Panc1 (cell line): ENCODE measurements around the gene GNPTG. TPM values are rescaled to one million over a fixed set of nuclear protein-coding genes. Genes with fewer than 3 reads are reported as not detected.

Experiments used
- ATAC-seq: fragments of 200-7000 bp; cut with Tn5 transposase; 2 replicates; pipeline ENCODE4 v1.9.1; 2020; ENCODE audit warnings: mild to moderate bottlenecking, moderate library complexity
- BruUV-seq: library from RNA; stranded (reverse); fragments of 400-500 nt; replicated peaks from 2 replicates; lab custom pipeline; 2021; lab: Mats Ljungman, UMichigan
- CTCF ChIA-PET: fragments of 300-600 bp; sonication (Branson Sonifier 250); formaldehyde crosslinking; loops from one replicate; lab custom pipeline; 2022; ENCODE audit warnings: antibody characterized with exemption; lab: Charles Lee
- POLR2A ChIA-PET: fragments of 300-600 bp; sonication (Branson Sonifier 250); formaldehyde crosslinking; loops from one replicate; lab custom pipeline; 2022; ENCODE audit warnings: antibody characterized with exemption; lab: Charles Lee
- DNase-seq: peaks from one replicate; pipeline ENCODE4 v3.0.0-alpha.2; 2010; ENCODE audit warnings: low read depth, low spot score
- H3K27ac ChIP-seq: 2 replicates; pipeline ENCODE4 v1.5.1; 2011; ENCODE audit warnings: mild to moderate bottlenecking, low read length, inconsistent platforms
- H3K27me3 ChIP-seq: fragments of 200-500 bp; sonication (Bioruptor generic); 2 replicates; pipeline ENCODE4 v1.6.0; 2014; ENCODE audit warnings: low read length, inconsistent platforms; ENCODE audit not compliant: control insufficient read depth, insufficient read depth
- H3K36me3 ChIP-seq: fragments of 200-500 bp; sonication (Bioruptor generic); 2 replicates; pipeline ENCODE4 v1.5.1; 2014; ENCODE audit warnings: inconsistent platforms, mild to moderate bottlenecking, low read length, moderate library complexity; ENCODE audit not compliant: control insufficient read depth, insufficient read depth
- H3K4me1 ChIP-seq: 2 replicates; pipeline ENCODE4 v1.5.1; 2011; ENCODE audit warnings: inconsistent platforms, mild to moderate bottlenecking, low read length, moderate library complexity; ENCODE audit not compliant: control insufficient read depth, insufficient read depth
- H3K4me3 ChIP-seq, 2 experiments: 2 replicates each; pipeline ENCODE4 v1.5.1; 2011 to 2012; ENCODE audit warnings: low read depth in 2 of 2, low read length in 2 of 2, mild to moderate bottlenecking in 2 of 2, inconsistent platforms in 1 of 2, moderate library complexity in 1 of 2
- H3K9me3 ChIP-seq: fragments of 200-500 bp; sonication (Bioruptor generic); 2 replicates; pipeline ENCODE4 v1.5.1; 2014; ENCODE audit warnings: low read depth, mild to moderate bottlenecking, inconsistent platforms, low read length, moderate library complexity; ENCODE audit not compliant: control insufficient read depth, insufficient read depth
- POLR2AphosphoS5 ChIP-seq: IDR thresholded peaks from 2 replicates; pipeline ENCODE4 v1.6.1; 2012; ENCODE audit warnings: mild to moderate bottlenecking, low read depth, low read length, moderate library complexity
- SIN3A ChIP-seq: IDR thresholded peaks from 2 replicates; pipeline ENCODE4 v1.6.1; 2012; ENCODE audit warnings: low read depth, mild to moderate bottlenecking, low read length, moderate library complexity, borderline replicate concordance; ENCODE audit not compliant: insufficient read depth
- TCF7L2 ChIP-seq: IDR thresholded peaks from 2 replicates; pipeline ENCODE4 v1.6.1; 2011; ENCODE audit warnings: mild to moderate bottlenecking, low read depth, low read length, inconsistent platforms
- in situ Hi-C: cut with HindIII; loops from 2 replicates; pipeline ENCODE4 v1.10.0; 2016; ENCODE audit warnings: low sequenced_read_pairs, low pct_unique_long_range_greater_than_20kb
- intact Hi-C: fragments of 100-400 bp; cut with micrococcal nuclease; formaldehyde crosslinking; loops from one replicate; pipeline ENCODE4 v1.10.0; 2022; ENCODE audit not compliant: unreplicated experiment
- total RNA-seq: library from RNA; stranded (reverse); gene quantifications from one replicate; pipeline ENCODE4 v1.2.1, GENCODE V29; 2021; ENCODE audit not compliant: unreplicated experiment
- TF ChIP-seq, protein P1 (sequence below): fragments of 450-650 bp; IDR thresholded peaks from 2 replicates; pipeline ENCODE4 v1.5.1; 2017; ENCODE audit warnings: mild to moderate bottlenecking
- TF ChIP-seq, protein P2 (sequence below), 2 experiments: IDR thresholded peaks; 2 replicates each; pipeline ENCODE4 v1.6.1; 2011 to 2012; ENCODE audit warnings: low read depth in 2 of 2, control low read depth in 1 of 2, low read length in 1 of 2, mild to moderate bottlenecking in 1 of 2, moderate library complexity in 1 of 2; ENCODE audit not compliant: insufficient read depth in 1 of 2

GNPTG gene
- total RNA-seq, 1 experiment from 2014 or later, result 62.5 TPM

DNA sequence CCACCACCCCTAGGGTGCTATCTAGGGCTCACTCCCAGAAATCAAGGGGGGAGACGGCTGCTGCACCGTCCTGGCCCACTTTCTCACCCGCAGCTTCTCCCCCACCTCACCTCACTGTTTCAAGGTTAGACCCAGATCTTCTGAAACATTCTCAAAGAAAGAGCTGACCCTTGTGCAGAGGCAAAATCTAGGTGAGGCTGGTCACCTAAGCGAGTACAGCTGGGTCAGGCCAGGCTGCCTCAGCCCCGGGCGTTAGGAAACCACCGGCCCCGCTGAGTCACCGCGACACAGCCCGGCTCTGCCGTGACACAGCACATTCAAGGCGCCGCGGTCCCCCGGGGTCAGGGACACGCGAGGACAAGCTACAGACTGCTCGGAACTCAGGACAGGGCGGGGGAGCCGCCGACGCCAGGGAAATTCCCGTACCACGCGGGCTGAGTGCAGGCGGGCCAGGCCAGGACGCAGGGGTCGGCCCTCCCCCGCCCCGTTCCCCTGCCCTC lies 27.1 kb downstream of the GNPTG start:
- in situ Hi-C loops, result no loop called here
- H3K27me3 ChIP-seq, result no peaks in the 10 kb centered on the region
- H3K4me1 ChIP-seq, result peaks cover 6% of the 10 kb centered on the region; the same call in 1 of the 2 replicates
- no peaks in the 10 kb centered on the region for H3K36me3 ChIP-seq
- peak overlapping the region; percentile 59 to 68 for H3K4me3 ChIP-seq
- TF ChIP-seq, protein P1, sequence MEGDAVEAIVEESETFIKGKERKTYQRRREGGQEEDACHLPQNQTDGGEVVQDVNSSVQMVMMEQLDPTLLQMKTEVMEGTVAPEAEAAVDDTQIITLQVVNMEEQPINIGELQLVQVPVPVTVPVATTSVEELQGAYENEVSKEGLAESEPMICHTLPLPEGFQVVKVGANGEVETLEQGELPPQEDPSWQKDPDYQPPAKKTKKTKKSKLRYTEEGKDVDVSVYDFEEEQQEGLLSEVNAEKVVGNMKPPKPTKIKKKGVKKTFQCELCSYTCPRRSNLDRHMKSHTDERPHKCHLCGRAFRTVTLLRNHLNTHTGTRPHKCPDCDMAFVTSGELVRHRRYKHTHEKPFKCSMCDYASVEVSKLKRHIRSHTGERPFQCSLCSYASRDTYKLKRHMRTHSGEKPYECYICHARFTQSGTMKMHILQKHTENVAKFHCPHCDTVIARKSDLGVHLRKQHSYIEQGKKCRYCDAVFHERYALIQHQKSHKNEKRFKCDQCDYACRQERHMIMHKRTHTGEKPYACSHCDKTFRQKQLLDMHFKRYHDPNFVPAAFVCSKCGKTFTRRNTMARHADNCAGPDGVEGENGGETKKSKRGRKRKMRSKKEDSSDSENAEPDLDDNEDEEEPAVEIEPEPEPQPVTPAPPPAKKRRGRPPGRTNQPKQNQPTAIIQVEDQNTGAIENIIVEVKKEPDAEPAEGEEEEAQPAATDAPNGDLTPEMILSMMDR, result no peak
- no peak for TF ChIP-seq TCF7L2
- no peak for TF ChIP-seq POLR2AphosphoS5
- no peak for TF ChIP-seq SIN3A
- TF ChIP-seq, protein P2, sequence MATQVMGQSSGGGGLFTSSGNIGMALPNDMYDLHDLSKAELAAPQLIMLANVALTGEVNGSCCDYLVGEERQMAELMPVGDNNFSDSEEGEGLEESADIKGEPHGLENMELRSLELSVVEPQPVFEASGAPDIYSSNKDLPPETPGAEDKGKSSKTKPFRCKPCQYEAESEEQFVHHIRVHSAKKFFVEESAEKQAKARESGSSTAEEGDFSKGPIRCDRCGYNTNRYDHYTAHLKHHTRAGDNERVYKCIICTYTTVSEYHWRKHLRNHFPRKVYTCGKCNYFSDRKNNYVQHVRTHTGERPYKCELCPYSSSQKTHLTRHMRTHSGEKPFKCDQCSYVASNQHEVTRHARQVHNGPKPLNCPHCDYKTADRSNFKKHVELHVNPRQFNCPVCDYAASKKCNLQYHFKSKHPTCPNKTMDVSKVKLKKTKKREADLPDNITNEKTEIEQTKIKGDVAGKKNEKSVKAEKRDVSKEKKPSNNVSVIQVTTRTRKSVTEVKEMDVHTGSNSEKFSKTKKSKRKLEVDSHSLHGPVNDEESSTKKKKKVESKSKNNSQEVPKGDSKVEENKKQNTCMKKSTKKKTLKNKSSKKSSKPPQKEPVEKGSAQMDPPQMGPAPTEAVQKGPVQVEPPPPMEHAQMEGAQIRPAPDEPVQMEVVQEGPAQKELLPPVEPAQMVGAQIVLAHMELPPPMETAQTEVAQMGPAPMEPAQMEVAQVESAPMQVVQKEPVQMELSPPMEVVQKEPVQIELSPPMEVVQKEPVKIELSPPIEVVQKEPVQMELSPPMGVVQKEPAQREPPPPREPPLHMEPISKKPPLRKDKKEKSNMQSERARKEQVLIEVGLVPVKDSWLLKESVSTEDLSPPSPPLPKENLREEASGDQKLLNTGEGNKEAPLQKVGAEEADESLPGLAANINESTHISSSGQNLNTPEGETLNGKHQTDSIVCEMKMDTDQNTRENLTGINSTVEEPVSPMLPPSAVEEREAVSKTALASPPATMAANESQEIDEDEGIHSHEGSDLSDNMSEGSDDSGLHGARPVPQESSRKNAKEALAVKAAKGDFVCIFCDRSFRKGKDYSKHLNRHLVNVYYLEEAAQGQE (IDR thresholded peaks at IDR 0.05; ENCODE audit: insufficient read depth in 1 of 2, low read depth in 2 of 2, low read length in 1 of 2), result 0 out of 4 replicates have a peak, but pooled peaks of 1 of the 2 experiments have one; percentile 41
- CTCF ChIA-PET, result no interaction called here
- no peak for DNase-seq
- peak; percentile 62 for ATAC-seq
- H3K9me3 ChIP-seq, result no peaks in the 10 kb centered on the region
- H3K27ac ChIP-seq, result peak overlapping the region; percentile 65; the same call in 1 of the 2 replicates
- intact Hi-C loops, result no loop called here
- POLR2A ChIA-PET, result interaction anchor here (0.6 kb wide), 1 partner anchor 18 kb away, joined by 13 read pairs; no protein-coding TSS in a partner anchor
- BruUV-seq, result no TSS peak

DNA sequence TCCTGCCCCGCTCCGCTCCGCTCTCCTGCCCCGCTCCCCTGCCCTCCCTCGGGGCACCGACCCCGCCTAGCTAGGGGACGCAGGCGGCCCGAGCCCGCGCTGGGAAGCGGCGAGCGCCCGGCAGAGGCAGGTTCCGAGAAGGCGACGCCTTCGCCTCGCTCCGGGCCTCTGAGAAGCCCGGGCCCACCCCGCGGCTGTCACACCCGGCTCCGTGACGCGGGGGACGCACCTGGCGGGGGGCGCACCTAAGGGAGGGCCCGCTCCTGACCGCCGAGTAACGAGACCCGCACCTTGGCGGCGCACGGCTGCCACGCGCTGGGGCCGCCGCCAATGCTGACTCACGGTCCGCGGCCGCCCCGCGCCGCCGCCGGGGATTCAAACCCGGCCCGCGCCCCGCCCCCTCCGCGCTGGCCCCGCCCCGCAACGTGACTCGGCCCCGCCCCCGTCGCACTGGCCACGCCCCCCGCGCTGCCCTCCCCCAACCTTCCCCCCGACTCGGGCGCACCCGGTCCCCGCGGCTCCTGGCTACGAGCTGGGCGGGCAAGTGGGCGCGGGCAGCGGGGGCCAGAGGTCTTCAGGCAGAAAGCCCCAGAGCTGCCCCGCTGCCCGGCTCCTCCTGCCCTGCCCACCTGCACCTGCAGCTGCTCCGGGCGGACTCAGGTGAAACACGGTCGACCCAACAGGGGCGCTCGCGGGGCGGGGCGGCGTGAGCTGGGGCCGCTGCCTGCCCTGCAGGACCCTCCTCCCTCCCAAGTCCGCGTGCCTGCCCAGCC lies 27.8 kb downstream of the GNPTG start:
- in situ Hi-C loops, result no loop called here
- TF ChIP-seq POLR2AphosphoS5 (0 out of 2 replicates have a peak, but pooled peaks have one; percentile 30), SIN3A (peak; percentile 47; the same call in 1 of the 2 replicates)
- TF ChIP-seq, protein P1, result no peak
- ChIA-PET CTCF (interaction anchor here (0.6 kb wide), 1 partner anchor 116 kb away, joined by 5 read pairs; no protein-coding TSS in a partner anchor), POLR2A (interaction anchor here (0.6 kb wide), 2 partner anchors 18 to 24 kb away, joined by 4 to 13 read pairs; no protein-coding TSS in a partner anchor)
- intact Hi-C loops, result no loop called here
- no peak for DNase-seq
- peak; percentile 76 for ATAC-seq
- Histone ChIP-seq H3K4me3 (peak overlapping the region; percentile 59 to 68), H3K27me3 (no peaks in the 10 kb centered on the region), H3K9me3 (no peaks in the 10 kb centered on the region), H3K27ac (peak overlapping the region; percentile 65; the same call in 1 of the 2 replicates), H3K4me1 (peaks cover 6% of the 10 kb centered on the region; the same call in 1 of the 2 replicates), H3K36me3 (no peaks in the 10 kb centered on the region)
- BruUV-seq, result no TSS peak
